Measurements from ENCODE around the gene NOD2. TPM values are rescaled to one million over a fixed set of nuclear protein-coding genes. Genes with fewer than 3 reads are reported as not detected.
A peak's percentile ranks its signal among the peaks of the same experiment; 100 is the strongest.

Gene NOD2
- total RNA-seq, 1 experiment from 2014 or later: not detected

DNA sequence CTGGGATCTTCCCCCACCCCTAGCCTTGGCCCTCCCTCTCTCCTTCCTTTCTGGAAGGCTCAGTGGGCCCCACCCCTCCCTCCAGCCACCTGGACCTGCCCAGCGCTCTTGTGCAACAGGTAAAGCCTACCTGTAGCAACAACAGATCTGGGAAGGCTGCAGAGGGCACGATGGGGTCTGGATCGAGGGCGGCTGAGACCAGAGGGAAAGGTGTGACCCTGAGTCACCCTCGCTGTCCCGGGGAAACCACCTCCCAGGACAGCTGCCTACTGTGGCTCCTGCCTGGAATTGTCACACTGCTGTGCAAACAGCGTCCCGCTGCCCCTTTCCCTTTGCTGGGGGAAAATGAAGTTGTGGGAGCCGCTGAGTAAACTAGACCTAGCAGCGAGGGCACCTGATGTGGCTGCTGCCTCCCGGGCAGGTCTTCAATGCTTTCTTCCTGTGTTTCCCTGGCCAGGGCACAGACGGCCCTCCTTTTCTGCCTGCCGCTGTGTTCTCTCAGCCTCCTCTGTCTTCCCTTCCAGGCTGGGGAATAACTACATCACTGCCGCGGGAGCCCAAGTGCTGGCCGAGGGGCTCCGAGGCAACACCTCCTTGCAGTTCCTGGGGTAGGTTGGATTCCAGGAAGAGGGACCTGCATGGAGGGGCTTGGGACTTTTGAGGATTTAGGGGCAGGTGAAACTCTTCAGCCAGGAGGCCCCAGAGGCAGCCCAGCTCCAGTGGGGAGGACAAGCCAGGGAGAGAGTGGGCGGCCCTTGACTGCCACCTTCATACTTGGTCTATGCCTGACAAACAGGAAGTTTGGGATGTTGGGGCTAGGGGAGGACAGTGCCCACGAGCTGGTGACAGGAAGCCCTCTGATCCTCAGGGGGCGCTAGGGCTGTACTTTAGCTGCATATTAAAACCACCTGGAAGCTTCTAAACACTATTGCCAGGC is 26.3 kb downstream of the NOD2 start:
- Histone ChIP-seq H3K4me3 (no peak overlapping the region), H3K9me3 (no peaks in the 10 kb centered on the region), H3K36me3 (no peaks in the 10 kb centered on the region), H3K27me3 (no peaks in the 10 kb centered on the region)
- no peak for DNase-seq

DNA sequence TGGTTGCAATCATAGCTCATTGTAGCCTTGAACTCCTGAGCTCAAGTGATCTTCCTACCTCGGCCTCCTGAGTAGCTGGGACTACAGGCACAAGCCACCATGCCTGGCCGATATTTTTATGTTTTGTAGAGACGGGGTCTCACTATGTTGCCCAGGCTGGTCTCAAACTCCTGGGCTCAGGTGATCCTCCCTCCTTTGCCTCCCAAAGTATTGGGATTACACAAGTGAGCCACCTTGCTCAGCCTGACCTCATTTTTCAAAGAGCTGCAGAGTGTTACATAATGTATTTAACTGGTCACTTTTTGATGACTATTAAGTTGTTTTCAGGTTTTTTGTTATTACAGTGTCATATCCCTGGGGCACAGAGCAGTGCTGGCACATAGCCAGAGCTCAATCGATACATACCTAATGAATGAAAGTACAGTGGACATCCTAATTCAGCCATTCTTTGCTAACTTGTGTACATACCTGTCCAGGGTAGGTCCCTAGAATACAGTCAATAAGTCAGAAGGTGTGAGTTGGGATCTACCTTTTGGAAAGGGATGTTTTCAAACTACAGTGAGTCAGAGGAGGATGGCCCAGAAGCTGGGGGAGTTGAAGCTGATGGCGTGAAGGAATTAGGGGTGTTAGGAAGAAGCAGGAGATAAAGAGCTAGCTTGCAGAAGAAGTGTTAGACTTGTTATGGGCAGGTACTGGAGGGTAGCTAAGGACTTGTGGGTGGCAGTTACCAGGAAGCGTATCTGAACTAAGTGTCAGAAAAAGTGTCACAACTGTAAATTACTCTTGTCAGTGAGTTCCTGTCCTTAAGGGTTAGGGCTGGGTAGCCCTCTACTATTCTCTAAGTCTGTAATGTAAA is 28.4 kb downstream of the NOD2 start:
- H3K36me3 ChIP-seq: no peaks in the 10 kb centered on the region
- no peak overlapping the region for H3K4me3 ChIP-seq
- H3K9me3 ChIP-seq: no peaks in the 10 kb centered on the region
- no peaks in the 10 kb centered on the region for H3K27me3 ChIP-seq
- DNase-seq: no peak

DNA sequence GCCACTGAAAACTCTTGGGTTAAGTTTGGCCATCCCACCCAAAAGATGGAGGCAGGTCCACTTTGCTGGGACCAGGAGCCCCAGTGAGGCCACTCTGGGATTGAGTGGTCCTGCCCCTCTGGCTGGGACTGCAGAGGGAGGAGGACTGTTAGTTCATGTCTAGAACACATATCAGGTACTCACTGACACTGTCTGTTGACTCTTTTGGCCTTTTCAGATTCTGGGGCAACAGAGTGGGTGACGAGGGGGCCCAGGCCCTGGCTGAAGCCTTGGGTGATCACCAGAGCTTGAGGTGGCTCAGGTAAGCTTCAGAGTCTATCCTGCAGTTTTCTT is 29.0 kb downstream of the NOD2 start:
- no peaks in the 10 kb centered on the region for H3K36me3 ChIP-seq
- H3K4me3 ChIP-seq: no peak overlapping the region
- DNase-seq: no peak

DNA sequence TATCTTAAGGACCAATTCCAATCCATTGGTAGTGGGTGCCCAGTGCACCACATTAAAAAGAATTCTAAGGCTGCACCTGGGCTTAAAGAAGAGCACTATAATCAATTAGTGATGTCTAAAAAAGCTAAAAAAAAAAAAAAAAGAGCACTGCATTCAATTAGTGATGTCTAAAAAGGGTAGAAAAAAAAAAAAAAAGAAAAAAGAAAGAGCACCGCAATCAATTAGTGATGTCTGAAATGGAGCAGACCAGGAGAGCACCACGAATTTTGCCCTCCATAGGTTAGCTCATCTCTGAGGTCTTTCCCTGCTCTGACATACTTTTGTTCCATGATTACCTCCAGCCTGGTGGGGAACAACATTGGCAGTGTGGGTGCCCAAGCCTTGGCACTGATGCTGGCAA is 29.6 kb downstream of the NOD2 start:
- Histone ChIP-seq H3K36me3 (no peaks in the 10 kb centered on the region), H3K4me3 (no peak overlapping the region), H3K27me3 (no peaks in the 10 kb centered on the region), H3K9me3 (no peaks in the 10 kb centered on the region)
- no peak for DNase-seq

More for the DNA sequence above, 29.0 kb downstream of the NOD2 start:
- Histone ChIP-seq H3K9me3 (no peaks in the 10 kb centered on the region), H3K27me3 (no peaks in the 10 kb centered on the region)

DNA sequence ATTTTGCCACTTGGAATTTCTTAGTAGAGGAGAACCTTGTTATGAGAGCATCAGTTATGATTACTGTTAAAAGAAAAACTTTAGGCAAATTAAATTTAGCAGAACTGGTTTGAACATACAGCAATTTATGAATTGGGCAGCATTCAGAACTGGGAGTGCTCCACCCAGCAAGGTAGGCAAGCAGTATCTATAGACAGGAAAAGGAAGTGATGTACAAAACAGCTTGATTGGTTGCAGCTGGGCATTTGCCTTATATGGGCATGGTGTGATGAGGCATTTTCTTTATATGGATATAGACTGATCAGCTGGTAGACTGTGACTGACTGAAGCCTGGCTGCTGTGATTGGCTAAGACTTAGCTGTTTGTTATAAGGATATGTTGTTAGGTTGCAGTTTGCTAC is 30.9 kb downstream of the NOD2 start:
- DNase-seq: no peak
- Histone ChIP-seq H3K9me3 (no peaks in the 10 kb centered on the region), H3K27me3 (no peaks in the 10 kb centered on the region), H3K36me3 (no peaks in the 10 kb centered on the region), H3K4me3 (no peak overlapping the region)

DNA sequence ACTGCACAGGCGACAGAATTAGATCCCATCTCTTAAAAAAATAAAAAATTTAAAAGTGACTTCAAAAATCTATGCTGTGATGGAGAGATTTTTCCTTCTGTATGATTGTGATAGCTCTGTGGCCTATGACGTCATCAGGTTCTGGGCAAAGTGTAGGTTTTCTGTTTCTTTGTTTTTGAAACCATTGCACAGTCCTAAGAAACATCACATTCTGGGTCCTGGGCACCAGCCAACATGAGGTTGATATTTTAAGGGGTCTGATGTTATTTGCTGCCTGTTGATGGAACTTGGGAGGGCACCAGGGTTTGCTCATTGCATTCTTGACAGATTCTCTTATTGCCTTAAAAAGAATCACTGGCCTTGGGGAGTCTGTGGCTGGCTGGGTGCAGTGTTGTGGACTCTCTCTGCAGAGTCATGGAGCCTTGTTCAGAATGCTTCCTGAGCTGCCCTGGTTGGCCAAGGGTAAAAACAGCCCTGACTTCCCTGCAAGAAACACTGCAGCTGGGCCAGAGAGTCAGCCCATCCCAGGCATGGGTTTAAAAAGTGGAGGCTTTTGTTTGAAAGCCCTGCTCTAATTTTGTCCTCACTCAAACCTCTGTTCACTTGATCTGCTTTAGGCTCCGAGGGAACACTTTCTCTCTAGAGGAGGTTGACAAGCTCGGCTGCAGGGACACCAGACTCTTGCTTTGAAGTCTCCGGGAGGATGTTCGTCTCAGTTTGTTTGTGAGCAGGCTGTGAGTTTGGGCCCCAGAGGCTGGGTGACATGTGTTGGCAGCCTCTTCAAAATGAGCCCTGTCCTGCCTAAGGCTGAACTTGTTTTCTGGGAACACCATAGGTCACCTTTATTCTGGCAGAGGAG is 38.0 kb downstream of the NOD2 start:
- H3K9me3 ChIP-seq: no peaks in the 10 kb centered on the region
- no peak for DNase-seq
- no peaks in the 10 kb centered on the region for H3K36me3 ChIP-seq
- H3K4me3 ChIP-seq: no peak overlapping the region
- no peaks in the 10 kb centered on the region for H3K27me3 ChIP-seq

DNA sequence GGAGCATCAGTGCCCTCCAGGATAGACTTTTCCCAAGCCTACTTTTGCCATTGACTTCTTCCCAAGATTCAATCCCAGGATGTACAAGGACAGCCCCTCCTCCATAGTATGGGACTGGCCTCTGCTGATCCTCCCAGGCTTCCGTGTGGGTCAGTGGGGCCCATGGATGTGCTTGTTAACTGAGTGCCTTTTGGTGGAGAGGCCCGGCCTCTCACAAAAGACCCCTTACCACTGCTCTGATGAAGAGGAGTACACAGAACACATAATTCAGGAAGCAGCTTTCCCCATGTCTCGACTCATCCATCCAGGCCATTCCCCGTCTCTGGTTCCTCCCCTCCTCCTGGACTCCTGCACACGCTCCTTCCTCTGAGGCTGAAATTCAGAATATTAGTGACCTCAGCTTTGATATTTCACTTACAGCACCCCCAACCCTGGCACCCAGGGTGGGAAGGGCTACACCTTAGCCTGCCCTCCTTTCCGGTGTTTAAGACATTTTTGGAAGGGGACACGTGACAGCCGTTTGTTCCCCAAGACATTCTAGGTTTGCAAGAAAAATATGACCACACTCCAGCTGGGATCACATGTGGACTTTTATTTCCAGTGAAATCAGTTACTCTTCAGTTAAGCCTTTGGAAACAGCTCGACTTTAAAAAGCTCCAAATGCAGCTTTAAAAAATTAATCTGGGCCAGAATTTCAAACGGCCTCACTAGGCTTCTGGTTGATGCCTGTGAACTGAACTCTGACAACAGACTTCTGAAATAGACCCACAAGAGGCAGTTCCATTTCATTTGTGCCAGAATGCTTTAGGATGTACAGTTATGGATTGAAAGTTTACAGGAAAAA is 38.8 kb downstream of the NOD2 start:
- no peaks in the 10 kb centered on the region for H3K9me3 ChIP-seq
- no peak overlapping the region for H3K4me3 ChIP-seq
- H3K36me3 ChIP-seq: no peaks in the 10 kb centered on the region
- H3K27me3 ChIP-seq: no peaks in the 10 kb centered on the region
- DNase-seq: no peak

DNA sequence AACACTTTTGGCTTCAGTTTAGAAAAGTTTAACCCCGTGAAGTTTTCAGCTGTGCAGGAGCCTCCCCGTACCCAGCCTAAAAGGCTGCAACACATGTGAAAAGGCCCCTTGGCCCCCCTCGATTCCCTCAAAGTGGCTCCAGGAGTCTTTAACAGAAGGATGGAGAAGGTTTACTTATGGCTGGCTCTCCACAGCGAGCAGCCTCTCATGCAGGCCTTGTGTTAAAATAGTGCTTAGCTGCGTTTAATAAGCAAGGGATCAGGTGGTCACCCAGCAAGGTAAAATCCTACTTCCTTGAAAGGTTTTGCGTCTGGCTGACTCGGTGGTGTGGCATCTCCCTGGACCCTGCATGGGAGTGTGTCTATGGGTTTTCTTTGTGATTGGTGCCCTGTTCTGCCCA is 40.1 kb downstream of the NOD2 start:
- Histone ChIP-seq H3K4me3 (no peak overlapping the region), H3K27me3 (no peaks in the 10 kb centered on the region), H3K36me3 (no peaks in the 10 kb centered on the region), H3K9me3 (no peaks in the 10 kb centered on the region)
- no peak for DNase-seq

DNA sequence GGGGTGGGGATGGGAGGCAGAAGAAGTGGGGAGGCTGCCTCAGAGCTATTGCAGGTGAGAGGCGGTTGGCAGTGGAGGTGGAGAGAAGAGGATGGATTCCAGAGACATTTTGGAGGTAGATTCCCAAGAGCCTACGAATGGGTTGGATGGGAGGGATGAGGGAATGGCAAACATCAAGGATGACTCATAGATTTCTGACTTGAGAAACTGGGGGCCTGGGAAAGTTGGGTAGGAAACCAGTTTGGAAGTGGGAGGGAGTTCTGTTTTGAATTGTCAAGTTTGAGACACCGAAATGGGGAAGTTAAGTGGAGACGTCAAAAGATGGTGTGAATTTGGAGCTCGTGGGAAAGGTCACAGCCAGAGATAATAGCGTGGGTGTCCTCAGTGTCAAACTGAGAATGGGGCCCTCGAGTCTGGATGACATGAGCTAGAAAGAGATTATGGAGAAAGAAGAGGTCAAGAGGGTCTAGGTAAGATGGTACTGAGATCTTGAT is 42.3 kb downstream of the NOD2 start:
- Histone ChIP-seq H3K4me3 (no peak overlapping the region), H3K9me3 (no peaks in the 10 kb centered on the region), H3K36me3 (no peaks in the 10 kb centered on the region), H3K27me3 (no peaks in the 10 kb centered on the region)
- DNase-seq: no peak

DNA sequence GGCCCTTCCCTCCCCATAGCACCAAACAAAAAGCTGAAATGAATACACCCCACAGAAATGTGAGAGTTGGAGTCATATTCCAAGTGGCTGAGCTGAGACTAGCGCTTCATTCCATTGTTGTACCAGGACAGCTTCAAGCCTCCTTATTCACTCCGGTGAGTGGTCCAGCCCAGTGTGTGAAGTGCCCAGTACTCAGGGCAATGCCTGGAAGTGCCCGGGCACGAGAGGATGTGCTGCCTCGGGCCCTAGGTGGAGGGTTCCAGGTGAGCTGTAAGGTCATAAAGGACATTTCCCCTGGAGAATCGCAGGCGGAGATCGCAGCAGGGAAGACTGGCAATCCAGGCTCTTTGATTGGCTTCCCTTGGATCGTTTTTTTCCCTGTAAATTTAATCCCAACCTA is 43.0 kb downstream of the NOD2 start:
- no peaks in the 10 kb centered on the region for H3K36me3 ChIP-seq
- no peaks in the 10 kb centered on the region for H3K27me3 ChIP-seq
- no peak for DNase-seq
- no peaks in the 10 kb centered on the region for H3K9me3 ChIP-seq
- H3K4me3 ChIP-seq: no peak overlapping the region

DNA sequence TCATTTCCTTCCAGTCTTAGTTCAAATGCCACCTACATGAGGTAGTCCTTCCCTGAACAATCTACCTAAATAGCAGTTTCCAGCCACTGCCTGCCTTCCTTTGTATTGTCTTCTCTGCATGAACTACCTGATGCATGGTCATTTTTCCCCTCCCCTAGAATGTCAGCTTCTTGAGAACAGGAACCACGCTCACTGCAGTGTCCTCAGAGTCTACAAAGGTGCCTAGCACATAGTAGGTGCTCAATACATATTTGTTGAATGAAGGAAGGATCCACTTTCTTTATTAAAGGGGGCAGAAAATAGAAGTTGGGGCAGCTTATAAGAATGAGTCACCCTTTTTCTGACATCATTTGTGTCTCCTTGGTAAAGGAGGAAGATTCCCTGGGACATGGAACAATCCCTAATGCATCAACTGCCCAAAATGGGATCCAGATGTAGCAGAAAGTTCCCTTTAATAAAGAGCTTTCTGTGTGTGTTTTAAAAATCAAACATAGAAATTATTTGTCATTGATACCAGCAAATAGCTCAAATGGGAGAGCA is 44.1 kb downstream of the NOD2 start:
- no peaks in the 10 kb centered on the region for H3K36me3 ChIP-seq
- no peaks in the 10 kb centered on the region for H3K27me3 ChIP-seq
- H3K4me3 ChIP-seq: no peak overlapping the region
- H3K9me3 ChIP-seq: no peaks in the 10 kb centered on the region
- DNase-seq: no peak

DNA sequence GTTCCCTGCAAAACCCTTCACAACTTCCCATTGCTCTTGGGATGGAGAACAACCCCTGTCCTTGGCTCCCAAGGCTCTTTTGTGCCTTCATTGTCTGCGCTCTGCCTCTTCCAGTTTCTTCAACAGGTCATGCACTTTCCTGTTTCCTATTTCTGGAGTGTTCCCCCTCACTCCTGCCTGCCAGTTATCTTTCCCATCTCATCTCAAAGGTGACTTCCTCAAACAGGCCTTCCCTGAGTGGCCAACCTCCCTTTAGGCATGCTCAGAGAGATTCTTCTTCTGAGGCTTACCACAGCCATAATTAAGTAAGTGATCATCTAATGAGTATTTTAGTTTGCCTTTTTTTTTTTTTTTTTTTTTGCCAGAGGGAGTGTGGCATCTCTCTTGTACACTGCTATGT is 45.6 kb downstream of the NOD2 start:
- no peak for DNase-seq
- no peak overlapping the region for H3K4me3 ChIP-seq
- no peaks in the 10 kb centered on the region for H3K9me3 ChIP-seq
- no peaks in the 10 kb centered on the region for H3K27me3 ChIP-seq
- H3K36me3 ChIP-seq: no peaks in the 10 kb centered on the region

DNA sequence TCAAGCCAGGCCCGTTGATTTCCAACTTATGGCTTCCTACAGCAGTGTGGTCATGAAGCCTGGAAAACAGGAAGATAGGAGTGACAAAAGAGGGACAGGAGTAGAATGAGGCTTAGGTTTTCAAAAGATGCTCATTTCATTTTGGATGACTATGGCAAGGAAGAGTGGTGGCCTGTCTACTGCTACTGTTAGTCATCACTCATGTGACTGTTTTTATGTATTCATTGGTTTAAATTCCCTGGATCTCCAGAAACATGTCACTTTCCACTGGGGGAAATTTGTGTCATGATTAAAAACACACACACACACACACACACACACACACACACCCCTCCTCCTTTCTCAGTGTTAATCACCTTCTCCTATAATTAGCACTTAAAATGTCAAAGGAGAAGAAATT is 47.3 kb downstream of the NOD2 start:
- H3K36me3 ChIP-seq: no peaks in the 10 kb centered on the region; the same call in 1 of the 2 replicates
- no peak overlapping the region for H3K4me3 ChIP-seq
- no peaks in the 10 kb centered on the region for H3K9me3 ChIP-seq
- no peaks in the 10 kb centered on the region for H3K27me3 ChIP-seq
- no peak for DNase-seq

DNA sequence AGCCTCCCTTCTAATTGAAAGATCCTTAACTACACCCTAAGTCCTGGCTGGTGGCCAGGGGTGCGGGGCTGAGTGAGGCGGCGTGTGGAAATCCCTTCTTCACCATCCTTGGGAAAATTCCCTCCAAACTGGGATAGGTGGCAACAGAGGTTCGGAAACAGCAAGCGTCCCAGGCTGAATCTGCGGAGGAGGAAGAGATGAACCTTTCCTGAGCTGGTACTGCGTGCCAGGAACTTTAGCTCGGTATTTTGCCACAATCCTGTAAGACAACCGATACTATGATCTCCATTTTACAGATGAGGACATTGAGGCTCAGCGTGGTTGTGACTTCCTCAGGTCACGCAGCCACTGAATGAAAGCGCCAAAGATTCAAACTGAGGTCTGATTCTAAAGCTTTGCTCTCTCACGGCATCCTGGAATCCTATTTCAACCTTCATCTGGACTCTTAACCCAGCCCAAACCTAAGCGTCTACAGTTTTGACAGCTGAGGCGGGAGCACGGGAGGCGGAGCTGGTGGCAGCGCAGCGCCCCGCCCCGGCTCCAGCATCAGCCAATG is 47.9 kb downstream of the NOD2 start:
- Histone ChIP-seq H3K27me3 (no peaks in the 10 kb centered on the region), H3K4me3 (peak overlapping the region; percentile 63), H3K9me3 (no peaks in the 10 kb centered on the region), H3K36me3 (no peaks in the 10 kb centered on the region; the same call in 1 of the 2 replicates)
- DNase-seq: peak; percentile 16

DNA sequence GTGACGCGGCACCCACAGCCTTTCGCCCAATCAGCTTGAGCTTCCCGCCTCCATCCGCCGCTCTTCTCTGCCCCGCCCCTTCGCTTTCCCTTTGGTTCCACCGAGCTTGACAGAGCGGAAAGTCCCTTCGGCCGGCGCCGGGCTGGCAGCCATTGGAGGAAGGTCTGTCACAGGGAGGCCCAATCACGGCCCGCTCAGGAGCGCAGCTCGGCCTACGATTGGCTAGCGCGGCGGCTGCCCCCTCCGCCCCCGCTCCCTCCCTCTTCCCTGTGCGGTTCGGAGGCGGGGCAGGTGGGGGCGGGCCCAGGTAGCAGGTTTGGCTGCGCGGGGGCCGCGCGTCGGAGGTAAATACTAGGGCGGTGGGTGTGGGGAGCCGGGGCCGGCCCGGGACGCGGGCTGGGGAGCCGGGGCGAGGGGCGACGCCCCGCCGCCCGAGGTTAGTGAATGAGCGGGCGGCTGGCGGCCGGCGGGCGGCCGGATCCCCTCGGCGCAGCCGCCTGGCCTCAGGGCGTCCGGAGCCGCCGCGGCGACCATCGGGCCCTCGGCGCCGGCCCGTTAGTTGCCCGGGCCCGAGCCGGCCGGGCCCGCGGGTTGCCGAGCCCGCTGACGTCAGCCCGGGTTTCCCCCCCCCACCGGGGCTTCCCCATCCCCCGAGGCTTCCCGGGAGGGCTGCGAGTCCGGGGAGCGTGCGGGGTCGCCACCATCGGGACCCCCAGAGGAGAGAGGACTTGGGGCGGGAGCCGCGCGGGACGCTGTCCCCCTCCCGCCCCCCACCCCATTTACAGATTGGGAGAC is 48.6 kb downstream of the NOD2 start, which contains the start of gene CYLD:
TSS of gene CYLD (plus strand) at position 306 of the 795 bp plus-strand sequence. CDS start 7,613 bp downstream, outside the sequence.
- H3K4me3 ChIP-seq: peak within 1 kb of the TSS; percentile 63
- H3K36me3 ChIP-seq: no peaks in the 10 kb centered on the region; the same call in 1 of the 2 replicates
- peak; percentile 98 for DNase-seq
- no peaks in the 10 kb centered on the region for H3K9me3 ChIP-seq
- no peaks in the 10 kb centered on the region for H3K27me3 ChIP-seq

All from MG63 (cell line).